ENCODE results near the gene LCT.

LCT gene

DNA sequence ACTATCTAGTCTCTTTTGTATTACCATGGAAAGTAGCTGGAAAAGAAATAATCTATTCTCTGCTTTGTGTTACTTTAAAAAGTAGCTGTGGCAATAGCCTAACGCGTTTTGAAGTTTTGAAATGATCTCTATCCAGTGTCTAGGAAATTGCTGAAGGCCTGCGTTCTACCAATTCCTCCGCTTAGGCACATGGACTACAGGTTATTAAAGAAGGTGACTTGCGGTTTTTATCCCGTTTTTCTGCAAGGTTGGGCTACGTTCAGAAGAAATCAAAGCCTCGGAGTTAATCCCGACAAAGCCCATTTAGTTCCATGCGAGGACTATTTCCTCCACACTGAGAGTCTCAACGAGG, 96.0 kb downstream of the LCT start:
- DNase-seq: no peak

GRCh38 chr2:135740206-135740605, 96.8 kb downstream of the LCT start:
- no peak for DNase-seq
